K562 (cell line): ENCODE data around the gene ATP2B1. TPM values are rescaled to one million over a fixed set of nuclear protein-coding genes. Genes with fewer than 3 reads are reported as not detected.

Experiments used
- BHLHE40 ChIP-seq: IDR thresholded peaks from 2 replicates; pipeline ENCODE4 v1.6.1; 2011; ENCODE audit warnings: low read length, improper control_type of control experiment
- CBFA2T2 ChIP-seq: fragments of 450-650 bp; conservative IDR thresholded peaks from 2 replicates; pipeline ENCODE4 v1.6.1; 2017; ENCODE audit warnings: mild to moderate bottlenecking
- CBFA2T3 ChIP-seq: fragments of 450-650 bp; IDR thresholded peaks from 2 replicates; pipeline ENCODE4 v1.6.1; 2017
- DPF2 ChIP-seq: fragments of 450-650 bp; IDR thresholded peaks from 2 replicates; pipeline ENCODE4 v1.6.1; 2016
- ELF4 ChIP-seq: fragments of 450-650 bp; formaldehyde crosslinking; IDR thresholded peaks from 2 replicates; pipeline ENCODE4 v1.4.0; 2022; ENCODE audit warnings: missing genetic modification characterization
- ETV1 ChIP-seq: fragments of 450-650 bp; conservative IDR thresholded peaks from 2 replicates; pipeline ENCODE4 v1.6.1; 2016; ENCODE audit warnings: missing genetic modification characterization, control low read depth, low read depth, missing compliant biosample characterization
- FOXM1 ChIP-seq, 2 experiments: fragments of 450-650 bp in 1 of 2; sonication (generic) in 1 of 2; formaldehyde crosslinking in 1 of 2; IDR thresholded peaks; 2 replicates each; pipeline versions ENCODE4 v1.6.1 to v1.9.0; 2017 to 2022; ENCODE audit warnings: low read depth in 2 of 2, mild to moderate bottlenecking in 2 of 2, missing genetic modification reagents in 1 of 2, moderate library complexity in 1 of 2
- HDGF ChIP-seq: fragments of 450-650 bp; IDR thresholded peaks from 2 replicates; pipeline ENCODE4 v1.6.1; 2016
- HMGXB4 ChIP-seq: sonication (generic); formaldehyde crosslinking; IDR thresholded peaks from 2 replicates; pipeline ENCODE4 v1.8.1; 2023; ENCODE audit warnings: mild to moderate bottlenecking, missing genetic modification reagents
- KDM2B ChIP-seq: fragments of 250-450 bp; sonication (Bioruptor Pico); IDR thresholded peaks from 2 replicates; pipeline ENCODE4 v1.8.0; 2021; ENCODE audit warnings: mild to moderate bottlenecking, moderate library complexity
- NBN ChIP-seq: fragments of 450-650 bp; IDR thresholded peaks from 2 replicates; pipeline ENCODE4 v1.6.1; 2016; ENCODE audit warnings: low read depth, mild to moderate bottlenecking
- NFRKB ChIP-seq: fragments of 450-650 bp; IDR thresholded peaks from 2 replicates; pipeline ENCODE4 v1.6.1; 2016; ENCODE audit warnings: low read depth
- PML ChIP-seq: IDR thresholded peaks from 2 replicates; pipeline ENCODE4 v1.6.1; 2012; ENCODE audit warnings: low read length, inconsistent platforms
- RAD21 ChIP-seq, 2 experiments: fragments of 250-450 bp in 1 of 2; fragments of 450-650 bp in 1 of 2; sonication (Bioruptor Pico) in 1 of 2; formaldehyde crosslinking in 1 of 2; IDR thresholded peaks in 1 of 2; conservative IDR thresholded peaks in 1 of 2; 2 replicates each; pipeline versions ENCODE4 v1.4.0 to v1.8.0; 2020 to 2022; ENCODE audit warnings: mild to moderate bottlenecking in 2 of 2, moderate library complexity in 1 of 2
- RCOR1 ChIP-seq, 2 experiments: IDR thresholded peaks; 2 replicates each; pipeline ENCODE4 v1.6.1; 2012; ENCODE audit warnings: low read depth in 2 of 2, low read length in 2 of 2, borderline replicate concordance in 1 of 2, improper control_type of control experiment in 1 of 2
- SMARCC2 ChIP-seq: fragments of 450-650 bp; IDR thresholded peaks from 2 replicates; pipeline ENCODE4 v1.6.1; 2017; ENCODE audit warnings: antibody characterized with exemption, moderate library complexity, mild to moderate bottlenecking, low read depth
- TAL1 ChIP-seq: fragments of 450-650 bp; IDR thresholded peaks from 2 replicates; pipeline ENCODE4 v1.6.1; 2016; ENCODE audit warnings: mild to moderate bottlenecking
- TCF7 ChIP-seq: sonication (generic); IDR thresholded peaks from 2 replicates; pipeline ENCODE4 v1.6.1; 2016; ENCODE audit warnings: antibody characterized with exemption, borderline replicate concordance
- TEAD4 ChIP-seq, 2 experiments: sonication (generic) in 1 of 2; formaldehyde crosslinking in 1 of 2; IDR thresholded peaks; 2 replicates each; pipeline versions ENCODE4 v1.6.1 to v1.8.0; 2012 to 2022; ENCODE audit warnings: borderline replicate concordance in 1 of 2, inconsistent platforms in 1 of 2, low read length in 1 of 2, mild to moderate bottlenecking in 1 of 2, missing genetic modification reagents in 1 of 2
- TRIM24 ChIP-seq, 2 experiments: fragments of 450-650 bp; IDR thresholded peaks; 2 replicates each; pipeline ENCODE4 v1.6.1; 2016
- polyA plus RNA-seq, 8 experiments: library from polyadenylated mRNA; depleted of rRNA in 4 of 8; stranded (reverse) in 5 of 8; unstranded in 3 of 8; fragments of >200 nt; fragmentation: Nextera tagmentation in 2 of 8; fragmentation: Illumina TruSeq in 1 of 8; extraction: Ambion mirVana in 2 of 8; extraction: Trizol in 1 of 8; gene quantifications; 2 replicates each; pipeline versions ENCODE4 v1.2.1 to v1.2.3, GENCODE V29; 2011 to 2014; ENCODE audit warnings: inconsistent platforms in 1 of 8, missing spikeins in 1 of 8
- total RNA-seq, 7 experiments: library from RNA; depleted of rRNA in 6 of 7; stranded (reverse); fragments of >200 nt in 6 of 7; fragmentation: Illumina TruSeq in 2 of 7; extraction: Trizol in 2 of 7; gene quantifications; 2 replicates each; pipeline versions ENCODE4 v1.2.1 to v1.2.3, GENCODE V29; 2011 to 2021; ENCODE audit warnings: low replicate concordance in 1 of 7
- TF ChIP-seq, protein P1 (sequence below): fragments of 450-650 bp; IDR thresholded peaks from 2 replicates; pipeline ENCODE4 v1.6.1; 2016; ENCODE audit warnings: missing biosample characterization, missing genetic modification characterization
- TF ChIP-seq, protein P2 (sequence below), 2 experiments: fragments of 450-650 bp; conservative IDR thresholded peaks; 2 replicates each; pipeline ENCODE4 v1.6.1; 2017; ENCODE audit warnings: mild to moderate bottlenecking in 2 of 2, moderate library complexity in 2 of 2
- TF ChIP-seq, protein P3 (sequence below): fragments of 450-650 bp; IDR thresholded peaks from 2 replicates; pipeline ENCODE4 v1.6.1; 2016; ENCODE audit warnings: mild to moderate bottlenecking

The ATP2B1 gene
- total and polyA plus RNA-seq, 9 of the 15 experiments (the other 6 are each of a cell fraction or from before 2014, with no cell fraction given): 8.6 to 39.0 (median 27.8) TPM

DNA sequence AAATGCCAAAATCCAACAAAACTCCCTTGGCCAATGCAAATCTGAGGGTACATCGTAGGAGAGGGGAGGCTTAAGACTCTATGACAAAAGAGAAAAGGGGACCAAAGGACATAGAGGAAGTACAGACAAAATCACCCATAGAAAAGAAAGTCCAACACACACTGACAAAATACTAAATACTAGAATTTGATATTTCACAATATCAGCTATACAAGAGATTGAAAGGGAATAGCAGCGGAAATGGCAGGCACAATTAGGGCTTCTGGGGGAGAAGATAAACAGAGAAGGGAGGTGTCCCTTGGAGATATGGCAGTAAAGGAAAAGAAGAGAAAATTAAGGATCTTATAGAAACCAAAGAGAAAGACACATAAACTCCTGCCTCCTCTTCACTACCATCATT, 29.0 kb downstream of the ATP2B1 start (continued):
- peak in 1 of 2 experiments; percentile 21; a peak in 1 of 4 replicates for TF ChIP-seq RAD21 (CRISPR knock-in tag; conservative IDR thresholded peaks at IDR 0.05 in 1 of 2, IDR thresholded peaks at IDR 0.05 in 1 of 2)
- no peak for TF ChIP-seq ELF4 (CRISPR knock-in tag)
- TF ChIP-seq NBN: peak; percentile 34; the same call in 1 of the 2 replicates
- peak; percentile 51; the same call in 1 of the 2 replicates for TF ChIP-seq SMARCC2
- TF ChIP-seq TEAD4 (IDR thresholded peaks at IDR 0.05; ENCODE audit: low read length): peak; percentile 92
- no peak for TF ChIP-seq TEAD4 (CRISPR knock-in tag; IDR thresholded peaks at IDR 0.05; ENCODE audit: borderline replicate concordance)
- TF ChIP-seq NFRKB: peak; percentile 32; the same call in 1 of the 2 replicates
- TF ChIP-seq, protein P1, sequence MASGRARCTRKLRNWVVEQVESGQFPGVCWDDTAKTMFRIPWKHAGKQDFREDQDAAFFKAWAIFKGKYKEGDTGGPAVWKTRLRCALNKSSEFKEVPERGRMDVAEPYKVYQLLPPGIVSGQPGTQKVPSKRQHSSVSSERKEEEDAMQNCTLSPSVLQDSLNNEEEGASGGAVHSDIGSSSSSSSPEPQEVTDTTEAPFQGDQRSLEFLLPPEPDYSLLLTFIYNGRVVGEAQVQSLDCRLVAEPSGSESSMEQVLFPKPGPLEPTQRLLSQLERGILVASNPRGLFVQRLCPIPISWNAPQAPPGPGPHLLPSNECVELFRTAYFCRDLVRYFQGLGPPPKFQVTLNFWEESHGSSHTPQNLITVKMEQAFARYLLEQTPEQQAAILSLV (tag): peak; percentile 57; the same call in 1 of the 2 replicates
- TF ChIP-seq, protein P2, sequence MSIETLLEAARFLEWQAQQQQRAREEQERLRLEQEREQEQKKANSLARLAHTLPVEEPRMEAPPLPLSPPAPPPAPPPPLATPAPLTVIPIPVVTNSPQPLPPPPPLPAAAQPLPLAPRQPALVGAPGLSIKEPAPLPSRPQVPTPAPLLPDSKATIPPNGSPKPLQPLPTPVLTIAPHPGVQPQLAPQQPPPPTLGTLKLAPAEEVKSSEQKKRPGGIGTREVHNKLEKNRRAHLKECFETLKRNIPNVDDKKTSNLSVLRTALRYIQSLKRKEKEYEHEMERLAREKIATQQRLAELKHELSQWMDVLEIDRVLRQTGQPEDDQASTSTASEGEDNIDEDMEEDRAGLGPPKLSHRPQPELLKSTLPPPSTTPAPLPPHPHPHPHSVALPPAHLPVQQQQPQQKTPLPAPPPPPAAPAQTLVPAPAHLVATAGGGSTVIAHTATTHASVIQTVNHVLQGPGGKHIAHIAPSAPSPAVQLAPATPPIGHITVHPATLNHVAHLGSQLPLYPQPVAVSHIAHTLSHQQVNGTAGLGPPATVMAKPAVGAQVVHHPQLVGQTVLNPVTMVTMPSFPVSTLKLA (conservative IDR thresholded peaks at IDR 0.05): 0 out of 4 replicates have a peak, but pooled peaks of 1 of the 2 experiments have one; percentile 30
- TF ChIP-seq RCOR1 (IDR thresholded peaks at IDR 0.05; ENCODE audit: borderline replicate concordance in 1 of 2, low read depth in 2 of 2, low read length in 2 of 2): peak in 1 of 2 experiments; percentile 35; a peak in 1 of 4 replicates
- peak; percentile 94 for TF ChIP-seq CBFA2T3
- peak; percentile 86 for TF ChIP-seq CBFA2T2
- 0 out of 2 replicates have a peak, but pooled peaks have one; percentile 37 for TF ChIP-seq HDGF
- peak; percentile 89 for TF ChIP-seq TAL1
- peak; percentile 93 for TF ChIP-seq DPF2
- TF ChIP-seq PML: peak; percentile 79
- peak; percentile 67 for TF ChIP-seq ETV1 (tag)
- TF ChIP-seq FOXM1 (IDR thresholded peaks at IDR 0.05; ENCODE audit: low read depth): peak; percentile 39; the same call in 1 of the 2 replicates
- no peak for TF ChIP-seq FOXM1 (CRISPR knock-in tag; IDR thresholded peaks at IDR 0.05; ENCODE audit: low read depth)
- TF ChIP-seq BHLHE40: no peak
- TF ChIP-seq TRIM24 (IDR thresholded peaks at IDR 0.05): peak; percentile 92
- no peak for TF ChIP-seq KDM2B
- no peak for TF ChIP-seq TCF7
- no peak for TF ChIP-seq HMGXB4 (CRISPR knock-in tag)
- TF ChIP-seq, protein P3, sequence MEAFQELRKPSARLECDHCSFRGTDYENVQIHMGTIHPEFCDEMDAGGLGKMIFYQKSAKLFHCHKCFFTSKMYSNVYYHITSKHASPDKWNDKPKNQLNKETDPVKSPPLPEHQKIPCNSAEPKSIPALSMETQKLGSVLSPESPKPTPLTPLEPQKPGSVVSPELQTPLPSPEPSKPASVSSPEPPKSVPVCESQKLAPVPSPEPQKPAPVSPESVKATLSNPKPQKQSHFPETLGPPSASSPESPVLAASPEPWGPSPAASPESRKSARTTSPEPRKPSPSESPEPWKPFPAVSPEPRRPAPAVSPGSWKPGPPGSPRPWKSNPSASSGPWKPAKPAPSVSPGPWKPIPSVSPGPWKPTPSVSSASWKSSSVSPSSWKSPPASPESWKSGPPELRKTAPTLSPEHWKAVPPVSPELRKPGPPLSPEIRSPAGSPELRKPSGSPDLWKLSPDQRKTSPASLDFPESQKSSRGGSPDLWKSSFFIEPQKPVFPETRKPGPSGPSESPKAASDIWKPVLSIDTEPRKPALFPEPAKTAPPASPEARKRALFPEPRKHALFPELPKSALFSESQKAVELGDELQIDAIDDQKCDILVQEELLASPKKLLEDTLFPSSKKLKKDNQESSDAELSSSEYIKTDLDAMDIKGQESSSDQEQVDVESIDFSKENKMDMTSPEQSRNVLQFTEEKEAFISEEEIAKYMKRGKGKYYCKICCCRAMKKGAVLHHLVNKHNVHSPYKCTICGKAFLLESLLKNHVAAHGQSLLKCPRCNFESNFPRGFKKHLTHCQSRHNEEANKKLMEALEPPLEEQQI: peak; percentile 90; the same call in 1 of the 2 replicates
